Gastroesophageal sphincter (tissue), 4 donors: ENCODE results near the gene DENND6A. TPM values are rescaled to one million over a fixed set of nuclear protein-coding genes. Genes with fewer than 3 reads are reported as not detected.

ENCODE experiments used
- ATAC-seq: fragments of 150-250 bp; one replicate; pipeline ENCODE4 v1.9.1; 2016; ENCODE audit warnings: mild to moderate bottlenecking, moderate library complexity
- H3K27ac ChIP-seq, 4 donors: fragments of 200-600 bp; sonication (generic) in 3 of 4; 1 replicate in 3 of 4; 2 replicates in 1 of 4; pipeline ENCODE4 v1.5.1; 2016 to 2019
- H3K27me3 ChIP-seq: fragments of 200-600 bp; sonication (generic); one replicate; pipeline ENCODE4 v1.5.1; 2019
- H3K36me3 ChIP-seq, 2 donors: fragments of 200-600 bp; sonication (generic); one replicate each; pipeline ENCODE4 v1.5.1; 2019; ENCODE audit warnings: control low read depth in 1 of 2
- H3K4me1 ChIP-seq, 3 donors: fragments of 200-600 bp; sonication (generic); 1 replicate in 2 of 3; 2 replicates in 1 of 3; pipeline ENCODE4 v1.5.1; 2016 to 2019; ENCODE audit warnings: control low read depth in 2 of 3
- H3K4me3 ChIP-seq, 2 donors: fragments of 200-600 bp; sonication (generic); one replicate each; pipeline ENCODE4 v1.5.1; 2019; ENCODE audit warnings: mild to moderate bottlenecking in 1 of 2, moderate library complexity in 1 of 2
- H3K9me3 ChIP-seq, 3 donors: fragments of 200-600 bp; sonication (generic); one replicate each; pipeline ENCODE4 v1.5.1; 2017 to 2019; ENCODE audit warnings: control low read depth in 2 of 3
- EP300 ChIP-seq: sonication (generic); formaldehyde crosslinking; IDR thresholded peaks from one replicate; pipeline ENCODE4 v1.6.1; 2017; ENCODE audit warnings: antibody characterized with exemption, mild to moderate bottlenecking
- POLR2A ChIP-seq, 2 donors: fragments of 450-650 bp; IDR thresholded peaks; one replicate each; pipeline ENCODE4 v1.6.1; 2017; ENCODE audit warnings: antibody characterized with exemption in 2 of 2, mild to moderate bottlenecking in 2 of 2, moderate library complexity in 1 of 2
- POLR2AphosphoS5 ChIP-seq: sonication (generic); formaldehyde crosslinking; IDR thresholded peaks from one replicate; pipeline ENCODE4 v1.6.1; 2017; ENCODE audit warnings: antibody characterized with exemption
- WGBS, 2 donors: methylation state at CpG; one replicate each; pipeline ENCODE4 v1.1.5; 2018; ENCODE audit warnings: low coverage in 1 of 2; 5-methylcytosine and 5-hydroxymethylcytosine counted together
- small RNA-seq, 4 donors: library from RNA; depleted of rRNA; stranded (forward); fragments of <200 nt; gene quantifications; one replicate each; pipeline ENCODE3, GENCODE V24; 2016
- total RNA-seq, 4 donors: library from RNA; depleted of rRNA; stranded (reverse); fragments of >200 nt; gene quantifications; one replicate each; pipeline ENCODE4 v1.1.0, GENCODE V29; 2016
- TF ChIP-seq, protein P1 (sequence below), 4 experiments: fragments of 200-600 bp in 2 of 4; fragments of 450-650 bp in 2 of 4; sonication (generic) in 1 of 4; IDR thresholded peaks; one replicate each; pipeline ENCODE4 v1.5.1; 2017 to 2019; ENCODE audit warnings: antibody characterized with exemption in 4 of 4, mild to moderate bottlenecking in 2 of 4, moderate library complexity in 2 of 4

DENND6A gene
- total RNA-seq, 4 donors from 2014 or later, result 25.8 to 56.0 (median 47.2) TPM

DNA sequence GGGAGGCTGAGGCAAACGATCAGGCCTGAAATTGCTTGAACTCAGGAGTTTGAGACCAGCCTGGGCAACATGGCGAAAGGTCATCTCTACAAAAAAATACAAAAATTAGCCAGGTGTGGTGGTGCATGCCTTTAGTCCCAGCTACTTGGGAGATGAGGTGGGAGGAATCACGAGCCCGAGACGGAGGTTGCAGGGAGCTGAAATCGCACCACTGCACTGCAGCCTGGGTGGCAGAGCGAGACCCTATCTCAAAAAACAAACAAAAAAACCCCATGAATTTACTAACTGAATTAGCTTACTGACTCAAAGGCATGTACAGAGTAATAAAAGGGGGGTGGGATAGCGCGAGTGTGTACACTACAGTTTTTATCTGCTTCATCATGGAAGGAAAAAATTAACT lies 115.1 kb downstream of the DENND6A start:
- Histone ChIP-seq H3K36me3 (peaks cover 0 to 90% of the 10 kb centered on the region in 2 donors), H3K9me3 (no peaks in the 10 kb centered on the region), H3K4me3 (no peak overlapping the region), H3K27me3 (no peaks in the 10 kb centered on the region), H3K4me1 (peaks cover 0 to 37% (median 10%) of the 10 kb centered on the region in 3 donors), H3K27ac (peak overlapping the region in 2 of 4 donors; percentile 17 to 25)
- no peak for ATAC-seq
- TF ChIP-seq POLR2A (IDR thresholded peaks at IDR 0.05) (no peak), EP300 (no peak)
- TF ChIP-seq, protein P1, sequence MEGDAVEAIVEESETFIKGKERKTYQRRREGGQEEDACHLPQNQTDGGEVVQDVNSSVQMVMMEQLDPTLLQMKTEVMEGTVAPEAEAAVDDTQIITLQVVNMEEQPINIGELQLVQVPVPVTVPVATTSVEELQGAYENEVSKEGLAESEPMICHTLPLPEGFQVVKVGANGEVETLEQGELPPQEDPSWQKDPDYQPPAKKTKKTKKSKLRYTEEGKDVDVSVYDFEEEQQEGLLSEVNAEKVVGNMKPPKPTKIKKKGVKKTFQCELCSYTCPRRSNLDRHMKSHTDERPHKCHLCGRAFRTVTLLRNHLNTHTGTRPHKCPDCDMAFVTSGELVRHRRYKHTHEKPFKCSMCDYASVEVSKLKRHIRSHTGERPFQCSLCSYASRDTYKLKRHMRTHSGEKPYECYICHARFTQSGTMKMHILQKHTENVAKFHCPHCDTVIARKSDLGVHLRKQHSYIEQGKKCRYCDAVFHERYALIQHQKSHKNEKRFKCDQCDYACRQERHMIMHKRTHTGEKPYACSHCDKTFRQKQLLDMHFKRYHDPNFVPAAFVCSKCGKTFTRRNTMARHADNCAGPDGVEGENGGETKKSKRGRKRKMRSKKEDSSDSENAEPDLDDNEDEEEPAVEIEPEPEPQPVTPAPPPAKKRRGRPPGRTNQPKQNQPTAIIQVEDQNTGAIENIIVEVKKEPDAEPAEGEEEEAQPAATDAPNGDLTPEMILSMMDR (IDR thresholded peaks at IDR 0.05), result no peak
- WGBS, 2 donors, result 90 to 92% methylated on average over 7 to 9 of the region's 9 CpGs

DNA sequence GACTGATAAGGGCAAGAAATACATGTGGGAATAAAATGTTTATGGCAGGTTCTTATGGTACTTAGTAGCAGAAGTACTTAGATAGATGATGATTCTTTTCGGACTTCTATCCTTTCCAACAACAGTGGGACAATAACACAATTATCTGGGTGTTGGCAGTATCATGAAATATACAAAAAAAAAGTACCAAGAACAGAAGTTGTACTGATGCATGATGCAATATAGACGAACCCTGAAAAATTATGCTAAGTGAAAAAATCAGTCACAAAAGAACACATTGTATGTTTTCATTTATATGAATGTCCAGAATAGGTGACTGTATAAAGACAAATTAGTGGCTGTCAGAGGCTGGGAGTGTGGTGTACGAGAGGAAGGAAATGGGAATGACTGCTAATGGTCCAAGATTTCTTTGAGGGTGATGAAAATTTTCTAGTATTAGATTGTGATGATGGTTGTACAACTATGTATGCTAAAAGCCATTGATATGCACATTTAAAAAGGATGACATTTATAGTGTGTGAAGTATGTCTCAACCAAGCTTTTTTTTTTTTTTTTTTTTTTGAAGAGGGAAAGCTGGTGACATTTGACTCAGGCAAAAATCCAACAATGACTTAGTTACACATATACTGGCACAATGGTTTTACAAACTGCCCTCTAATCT lies 116.8 kb downstream of the DENND6A start:
- H3K27ac ChIP-seq, result peak overlapping the region in 2 of 4 donors; percentile 25 to 50
- ATAC-seq, result no peak
- no peak for TF ChIP-seq POLR2AphosphoS5
- no peak for TF ChIP-seq POLR2A (IDR thresholded peaks at IDR 0.05)
- TF ChIP-seq, protein P1 (IDR thresholded peaks at IDR 0.05), result no peak
- TF ChIP-seq EP300, result no peak
- H3K36me3 ChIP-seq, result peaks cover 0 to 90% of the 10 kb centered on the region in 2 donors
- peaks cover 0 to 29% (median 10%) of the 10 kb centered on the region in 3 donors for H3K4me1 ChIP-seq
- H3K27me3 ChIP-seq, result no peaks in the 10 kb centered on the region
- 47 to 49% methylated on average over 3 of the region's 3 CpGs for WGBS, 2 donors
- no peaks in the 10 kb centered on the region for H3K9me3 ChIP-seq
- no peak overlapping the region for H3K4me3 ChIP-seq

Small RNA genes lying within 50 kb of the gene (small RNA-seq; reads per million reads assigned to genes)
- gene RNU6ATAC26P, result 0 reads per million in 4 donors

Other genes starting within 250 kb of the DENND6A start
- under 1 TPM in 1 of 4 donors, not detected in 3; 0.27 TPM for gene DNAH12, start 148.7 kb downstream of the DENND6A start, total RNA-seq
- gene PDE12, start 136.8 kb downstream of the DENND6A start, total RNA-seq, result 10 to 100 TPM; 16.0 to 29.9 (median 21.7) TPM
- 100 to 1,000 TPM in 2 of 4 donors, 10 to 100 TPM in 2; 83.4 to 111 (median 99.6) TPM for gene ARF4, start 95.7 kb downstream of the DENND6A start, total RNA-seq
- gene SLMAP, start 63.2 kb upstream of the DENND6A start, total RNA-seq, result 100 to 1,000 TPM; 462 to 594 (median 531) TPM